ENCODE measurements around the gene HS3ST4. TPM values are rescaled to one million over a fixed set of nuclear protein-coding genes. Genes with fewer than 3 reads are reported as not detected.

The HS3ST4 gene
- total and polyA plus RNA-seq, 2 of the 8 experiments (the other 6 are each of a cell fraction or from before 2014, with no cell fraction given): 1.9 to 3.3 TPM

DNA sequence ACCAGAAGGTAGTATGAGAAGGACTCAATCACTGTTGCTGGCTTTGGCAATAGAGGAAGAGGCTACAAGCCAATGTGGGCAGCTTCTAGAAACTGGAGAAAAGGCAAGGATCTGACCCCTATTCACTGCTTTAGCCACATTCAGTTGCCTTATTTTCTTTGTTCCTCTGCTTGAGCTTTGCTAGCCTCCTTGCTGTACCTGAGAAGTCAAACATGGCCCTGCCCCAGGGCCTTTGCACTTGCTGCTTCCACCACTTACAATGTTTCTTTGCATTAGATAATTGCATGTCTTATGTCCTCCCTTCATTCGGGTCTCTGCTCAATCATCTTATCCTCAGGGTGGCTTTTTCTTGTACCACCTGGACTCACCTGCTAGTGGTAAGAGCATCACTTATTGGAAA lies 15.8 kb downstream of the HS3ST4 start:
- H3K36me3 ChIP-seq (ENCODE audit: control insufficient read depth in 2 of 4, insufficient read depth in 4 of 4, low read length in 3 of 4): no peaks in the 10 kb centered on the region

More for the DNA sequence above, 15.8 kb downstream of the HS3ST4 start:
- DNase-seq (ENCODE audit: low read depth in 1 of 2, low spot score in 2 of 2) (no peak), FAIRE-seq (no peak)
- POLR2A ChIA-PET (ENCODE audit: partially characterized antibody): interaction anchor here (1.0 to 1.2 kb wide), 2 partner anchors 14 to 35 kb away, joined by 3 to 4 read pairs; no protein-coding TSS in a partner anchor
- WGBS, 2 experiments (ENCODE audit: extremely low coverage in 1 of 2, insufficient coverage in 1 of 2, insufficient read length in 1 of 2, insufficient replicate concordance in 2 of 2, low coverage in 1 of 2, low lambda C conversion rate in 2 of 2, missing lambda C conversion rate in 1 of 2): 91% methylated on average over 1 of the region's 1 CpG; no CpG with 5 or more reads in 1 of the 2 experiments
- peaks cover 0 to 3% of the 10 kb centered on the region in 2 experiments; a peak in 1 of 4 replicates for H3K9me3 ChIP-seq (ENCODE audit: insufficient read depth in 2 of 2, low read depth in 1 of 2, low read length in 1 of 2)
- H2BK5ac ChIP-seq (ENCODE audit: low read depth, low read length): no peak overlapping the region
- H3K4ac ChIP-seq (replicated peaks; ENCODE audit: insufficient read length, low read depth, low read length): no peak overlapping the region
- H2AFZ ChIP-seq (ENCODE audit: low read length): no peak overlapping the region
- H4K5ac ChIP-seq (ENCODE audit: insufficient read length, low read depth, low read length): no peak overlapping the region
- no peak overlapping the region for H2BK20ac ChIP-seq (ENCODE audit: low read length)
- H3K14ac ChIP-seq (ENCODE audit: insufficient read length): no peak overlapping the region
- no peak overlapping the region for H4K8ac ChIP-seq (ENCODE audit: extremely low read depth, insufficient read depth, low read length)
- no peaks in the 10 kb centered on the region for H3K79me1 ChIP-seq (ENCODE audit: low read depth, low read length)
- H4K20me1 ChIP-seq (replicated peaks in 1 of 2; ENCODE audit: control insufficient read depth in 1 of 2, insufficient read depth in 2 of 2, low read length in 2 of 2): no peaks in the 10 kb centered on the region
- H2BK15ac ChIP-seq (ENCODE audit: low read length): no peak overlapping the region
- H3K27me3 ChIP-seq (replicated peaks in 1 of 4; ENCODE audit: control insufficient read depth in 3 of 4, extremely low read depth in 1 of 4, insufficient read depth in 3 of 4, low read length in 3 of 4): no peaks in the 10 kb centered on the region
- CTCF ChIA-PET (ENCODE audit: partially characterized antibody): interaction anchor here (0.6 to 1.2 kb wide), 10 partner anchors 8 to 1047 kb away, joined by 3 to 4 read pairs (median 3); no protein-coding TSS in a partner anchor
- no peak overlapping the region for H3K27ac ChIP-seq (ENCODE audit: low read depth, low read length)
- no peak overlapping the region for H3K9ac ChIP-seq (replicated peaks in 1 of 4; ENCODE audit: extremely low read depth in 1 of 4, low read depth in 3 of 4, low read length in 3 of 4)
- no peak overlapping the region for H4K91ac ChIP-seq (replicated peaks; ENCODE audit: insufficient read length, low read length)
- peak in 1 of 2 experiments; percentile 57; a peak in 1 of 4 replicates for TF ChIP-seq HDAC2 (IDR thresholded peaks at IDR 0.05; ENCODE audit: borderline replicate concordance in 1 of 2, low read depth in 2 of 2, low read length in 2 of 2)
- TF ChIP-seq KDM1A (IDR thresholded peaks at IDR 0.05; ENCODE audit: borderline replicate concordance, low read length): peak; percentile 94
- TF ChIP-seq CHD1 (IDR thresholded peaks at IDR 0.05; ENCODE audit: low read depth, low read length): no peak
- no peak overlapping the region for H2BK120ac ChIP-seq (replicated peaks; ENCODE audit: low read depth, low read length)
- no peak overlapping the region for H2AK5ac ChIP-seq (ENCODE audit: low read depth, low read length)
- H3K56ac ChIP-seq (replicated peaks; ENCODE audit: insufficient read length, low read depth, low read length): no peak overlapping the region
- no peak overlapping the region for H3K4me2 ChIP-seq (ENCODE audit: insufficient read depth in 1 of 2, low read depth in 2 of 2, low read length in 2 of 2)
- H3K18ac ChIP-seq (ENCODE audit: extremely low read depth, low read length): no peak overlapping the region
- H3K79me2 ChIP-seq (ENCODE audit: control insufficient read depth in 1 of 2, insufficient read depth in 2 of 2, low read length in 2 of 2): no peaks in the 10 kb centered on the region; a peak in 1 of 4 replicates
- peaks cover 0 to 6% (median 0%) of the 10 kb centered on the region in 4 experiments; a peak in 4 of 7 replicates for H3K4me1 ChIP-seq (replicated peaks in 1 of 4; ENCODE audit: control insufficient read depth in 3 of 4, insufficient read depth in 4 of 4, low read length in 3 of 4)
- H3K4me3 ChIP-seq (ENCODE audit: extremely low read depth in 1 of 4, insufficient read depth in 2 of 4, low read depth in 3 of 4, low read length in 4 of 4): no peak overlapping the region
- H2BK12ac ChIP-seq (ENCODE audit: low read depth, low read length): no peak overlapping the region
- no peak overlapping the region for H3K23ac ChIP-seq (ENCODE audit: insufficient read length)
- H3K23me2 ChIP-seq (ENCODE audit: low read depth, low read length): no peaks in the 10 kb centered on the region
